Heart left ventricle (tissue), 16 donors: ENCODE measurements around the gene KCNN3. TPM values are rescaled to one million over a fixed set of nuclear protein-coding genes. Genes with fewer than 3 reads are reported as not detected.

Experiments
- ATAC-seq, 4 donors: fragments of 200-7000 bp; cut with Tn5 transposase; one replicate each; pipeline ENCODE4 v1.9.1; 2020 to 2022; ENCODE audit warnings: moderate library complexity in 4 of 4, mild to moderate bottlenecking in 3 of 4, moderate number of reproducible peaks in 1 of 4
- DNase-seq, 5 donors: peaks; one replicate each; pipeline ENCODE4 v3.0.0-alpha.2; 2020
- H3K27ac ChIP-seq, 12 donors: fragments of 200-600 bp; sonication (generic) in 4 of 12; one replicate each; pipeline versions ENCODE4 v1.5.0 to v1.8.0; 2016 to 2022; ENCODE audit warnings: mild to moderate bottlenecking in 2 of 12
- H3K27me3 ChIP-seq, 9 donors: fragments of 200-600 bp; sonication (generic) in 2 of 9; one replicate each; pipeline versions ENCODE4 v1.5.1 to v1.8.0; 2016 to 2022; ENCODE audit warnings: mild to moderate bottlenecking in 3 of 9
- H3K36me3 ChIP-seq, 9 donors: fragments of 200-600 bp; sonication (generic) in 2 of 9; one replicate each; pipeline versions ENCODE4 v1.5.0 to v1.8.0; 2018 to 2022; ENCODE audit warnings: mild to moderate bottlenecking in 2 of 9
- H3K4me1 ChIP-seq, 12 donors: fragments of 200-600 bp; sonication (generic) in 4 of 12; one replicate each; pipeline versions ENCODE4 v1.5.0 to v1.8.0; 2016 to 2022; ENCODE audit warnings: mild to moderate bottlenecking in 3 of 12
- H3K4me3 ChIP-seq, 12 donors: fragments of 200-600 bp; sonication (generic) in 4 of 12; one replicate each; pipeline versions ENCODE4 v1.5.0 to v1.8.0; 2017 to 2022; ENCODE audit warnings: mild to moderate bottlenecking in 9 of 12, moderate library complexity in 4 of 12
- H3K9me3 ChIP-seq, 12 donors: fragments of 200-600 bp; sonication (generic) in 4 of 12; one replicate each; pipeline versions ENCODE4 v1.5.0 to v1.8.0; 2016 to 2022; ENCODE audit warnings: mild to moderate bottlenecking in 1 of 12
- CTCF ChIP-seq, 12 donors: fragments of 200-600 bp; sonication (generic) in 4 of 12; IDR thresholded peaks; one replicate each; pipeline versions ENCODE4 v1.5.0 to v1.8.0; 2018 to 2022; ENCODE audit warnings: antibody characterized with exemption in 12 of 12, mild to moderate bottlenecking in 5 of 12
- POLR2A ChIP-seq, 2 donors: fragments of 450-650 bp; IDR thresholded peaks; one replicate each; pipeline ENCODE4 v1.6.1; 2017; ENCODE audit warnings: antibody characterized with exemption in 2 of 2, mild to moderate bottlenecking in 2 of 2, moderate library complexity in 2 of 2
- WGBS, 4 donors: extraction: QIAGEN DNeasy Blood & Tissue Kit in 2 of 4; methylation state at CpG; one replicate each; pipeline versions ENCODE4 v1.1.5 to v1.1.7; 2013 to 2018; 5-methylcytosine and 5-hydroxymethylcytosine counted together
- intact Hi-C, 10 donors: fragments of 100-400 bp; cut with DNase I; formaldehyde crosslinking; loops; one replicate each; pipeline versions ENCODE4 v1.11.1 to v1.14.2; 2022
- polyA plus RNA-seq, 2 donors: library from polyadenylated mRNA; stranded (reverse); fragments of 200-250 nt; gene quantifications; one replicate each; pipeline ENCODE4 v1.2.3, GENCODE V29; 2013
- total RNA-seq, 9 donors: library from RNA; depleted of rRNA in 2 of 9; stranded (reverse); fragments of >200 nt in 2 of 9; fragmentation: NEBNext Ultra II Directional in 3 of 9; extraction: Animal tissue kit (Norgen Biotek cat#: 25700) in 3 of 9; gene quantifications; one replicate each; pipeline versions ENCODE4 v1.1.0 to v1.2.4, GENCODE V29; 2016 to 2023
- donor health status: ischemic (EF 13 %, LVEDD 7.1; RV severe dilation, severe dysfunction).
- donor health status: healthy with polysubstance abuse.
- donor health status: DM: no; HTN: yes; CAD: no.
- donor health status: DM: no; HTN: no; CAD: no.
- donor health status: ischemic (EF 25% LVEDD 6.9; RV normal size, moderate dysfunction).
- donor health status: ischemic (EF 25% LVEDD 5.7; RV mildly dilated, moderate dysfunction).
- donor health status: healthy.
- donor health status: DM: yes; HTN: yes; CAD: no.
- donor health status: ischemic (EF 35%, LVEDD 5.7; RV mildly dilated, moderate dysfunction).
- donor health status: nonischemic (EF 11% LVEDD 7.7; RV severe dilation, severe dysfunction).
- donor health status: DM: yes; HTN: yes; CAD: no.
- donor health status: PGD.
- donor health status: ischemic (EF 29% LVEDD 5.4; RV normal size, mild dysfunction).
- donor health status: nonischemic (EF 23%, LVEDD 6.1; RV moderate dilation, normal function).

Gene KCNN3
- total and polyA plus RNA-seq, 11 donors, result 0.42 to 4.6 (median 2.2) TPM

GRCh38 chr1:154849645-154850131 lies 20.4 kb downstream of the KCNN3 start:
- no peak for TF ChIP-seq CTCF (IDR thresholded peaks at IDR 0.05)
- TF ChIP-seq POLR2A (IDR thresholded peaks at IDR 0.05), result no peak
- intact Hi-C loops, result no loop called here

GRCh38 chr1:154848983-154849382 lies 21.1 kb downstream of the KCNN3 start:
- Histone ChIP-seq H3K27ac (peak overlapping the region in 1 of 12 donors; percentile 9), H3K4me3 (no peak overlapping the region), H3K27me3 (no peaks in the 10 kb centered on the region), H3K4me1 (peaks cover 0 to 40% (median 24%) of the 10 kb centered on the region in 12 donors), H3K36me3 (no peaks in the 10 kb centered on the region), H3K9me3 (no peaks in the 10 kb centered on the region)
- ATAC-seq (no peak), DNase-seq (no peak)
- TF ChIP-seq CTCF (IDR thresholded peaks at IDR 0.05) (no peak), POLR2A (IDR thresholded peaks at IDR 0.05) (no peak)
- intact Hi-C loops, result no loop called here
- WGBS, 4 donors, result 89 to 94% (median 90%) methylated on average over 4 of the region's 4 CpGs

More at GRCh38 chr1:154849645-154850131, 20.4 kb downstream of the KCNN3 start:
- Histone ChIP-seq H3K4me3 (no peak overlapping the region), H3K27me3 (no peaks in the 10 kb centered on the region), H3K9me3 (no peaks in the 10 kb centered on the region), H3K27ac (no peak overlapping the region), H3K36me3 (no peaks in the 10 kb centered on the region), H3K4me1 (peaks cover 0 to 34% (median 24%) of the 10 kb centered on the region in 12 donors)
- DNase-seq (no peak), ATAC-seq (no peak)
- WGBS, 4 donors, result 94 to 99% (median 97%) methylated on average over 6 of the region's 6 CpGs

GRCh38 chr1:154847891-154848290 lies 22.2 kb downstream of the KCNN3 start:
- ATAC-seq (no peak), DNase-seq (peak in 2 of 5 donors; percentile 47 to 54)

More at GRCh38 chr1:154847891-154848290, 22.2 kb downstream of the KCNN3 start:
- no peak overlapping the region for H3K4me3 ChIP-seq
- H3K27ac ChIP-seq, result no peak overlapping the region
- H3K36me3 ChIP-seq, result no peaks in the 10 kb centered on the region
- no peaks in the 10 kb centered on the region for H3K27me3 ChIP-seq
- no peak for TF ChIP-seq POLR2A (IDR thresholded peaks at IDR 0.05)
- TF ChIP-seq CTCF (IDR thresholded peaks at IDR 0.05), result no peak
- no peaks in the 10 kb centered on the region for H3K9me3 ChIP-seq
- WGBS, 4 donors, result 25 to 44% (median 34%) methylated on average over 13 of the region's 13 CpGs
- peaks cover 0 to 44% (median 24%) of the 10 kb centered on the region in 12 donors for H3K4me1 ChIP-seq
- intact Hi-C loops, result no loop called here
